ENCODE data around the gene CANT1. TPM values are rescaled to one million over a fixed set of nuclear protein-coding genes. Genes with fewer than 3 reads are reported as not detected.

CANT1 gene
- total RNA-seq, 1 experiment from 2014 or later = 33.0 TPM

GRCh38 chr17:79036596-79036995 lies 27.0 kb upstream of the CANT1 start:
- Histone ChIP-seq H2BK120ac (ENCODE audit: low read depth, low read length, poor library complexity, severe bottlenecking) (no peak overlapping the region), H3K4me1 (ENCODE audit: insufficient read depth, low read length) (no peaks in the 10 kb centered on the region), H3K27me3 (ENCODE audit: insufficient read depth, low read length) (no peaks in the 10 kb centered on the region), H3K4me2 (ENCODE audit: insufficient read depth, insufficient read length, low read length) (no peak overlapping the region), H2BK15ac (ENCODE audit: low read depth, low read length) (no peak overlapping the region), H3K27ac (ENCODE audit: insufficient read length, low read depth, low read length) (no peak overlapping the region), H3K79me2 (ENCODE audit: insufficient read depth, low read length) (no peaks in the 10 kb centered on the region), H4K5ac (ENCODE audit: insufficient read length, low read depth, low read length) (no peak overlapping the region), H2AK5ac (ENCODE audit: insufficient read length, low read length) (no peak overlapping the region), H2AFZ (ENCODE audit: low read length) (no peak overlapping the region), H3K18ac (ENCODE audit: insufficient read length, low read depth, low read length) (no peak overlapping the region), H4K91ac (ENCODE audit: insufficient read length, low read depth, low read length) (no peak overlapping the region), H2BK5ac (ENCODE audit: insufficient read length, low read length) (no peak overlapping the region), H3K56ac (ENCODE audit: insufficient read length, low read depth, low read length) (no peak overlapping the region), H3T11ph (ENCODE audit: low read length) (no peak overlapping the region), H3K79me1 (ENCODE audit: insufficient read depth, low read depth, low read length, poor library complexity, severe bottlenecking) (no peaks in the 10 kb centered on the region), H3K9ac (ENCODE audit: extremely low read depth, insufficient read length, low read length) (no peak overlapping the region), H3K9me3 (ENCODE audit: control insufficient read depth, low read depth, low read length) (no peaks in the 10 kb centered on the region), H2BK20ac (ENCODE audit: low read depth, low read length, poor library complexity, severe bottlenecking) (no peak overlapping the region), H3K23ac (ENCODE audit: insufficient read length, low read depth, low read length) (no peak overlapping the region), H3K14ac (ENCODE audit: insufficient read depth, low read length) (no peak overlapping the region), H2BK12ac (ENCODE audit: insufficient read length, low read depth, low read length) (no peak overlapping the region), H4K20me1 (ENCODE audit: control insufficient read depth, insufficient read depth, insufficient read length) (no peaks in the 10 kb centered on the region), H4K8ac (replicated peaks; ENCODE audit: insufficient read length, low read depth, low read length) (no peak overlapping the region), H3K23me2 (ENCODE audit: insufficient read length, low read depth, low read length, poor library complexity, severe bottlenecking) (peaks cover 3% of the 10 kb centered on the region), H3K4ac (ENCODE audit: low read depth, low read length) (no peak overlapping the region)
- Mint-ChIP-seq H3K36me3 (ENCODE audit: insufficient read depth in 1 of 3, low read depth in 3 of 3) (no peaks in the 10 kb centered on the region), H3K4me1 (peaks cover 3 to 8% of the 10 kb centered on the region in 2 experiments; a peak in 2 of 4 replicates), H3K9me3 (no peaks in the 10 kb centered on the region), H3K4me3 (no peak overlapping the region), H3K27ac (no peak overlapping the region), H3K27me3 (ENCODE audit: low read depth) (peaks cover 76% of the 10 kb centered on the region)
- WGBS (ENCODE audit: extremely low coverage, insufficient read length, low lambda C conversion rate) = no CpG with 5 or more reads among the region's 3 CpGs
- DNase-seq = no peak
- TF ChIP-seq CTCF (conservative IDR thresholded peaks at IDR 0.05) = no peak
